Omental fat pad (tissue), 4 donors: ENCODE measurements around the gene STAT1. TPM values are rescaled to one million over a fixed set of nuclear protein-coding genes. Genes with fewer than 3 reads are reported as not detected.

Source experiments
- ATAC-seq: fragments of 150-250 bp; one replicate; pipeline ENCODE4 v1.9.1; 2016; ENCODE audit warnings: mild to moderate bottlenecking, moderate library complexity; ENCODE audit not compliant: low FRiP score
- DNase-seq: peaks from one replicate; pipeline ENCODE4 v3.0.0-alpha.2; 2019; ENCODE audit warnings: low spot score
- CTCF ChIP-seq, 3 donors: fragments of 450-650 bp; IDR thresholded peaks; one replicate each; pipeline ENCODE4 v1.5.1; 2016 to 2017; ENCODE audit warnings: antibody characterized with exemption in 3 of 3, mild to moderate bottlenecking in 3 of 3, moderate library complexity in 2 of 3
- total RNA-seq, 4 donors: library from RNA; depleted of rRNA; stranded (reverse); fragments of >200 nt; gene quantifications; one replicate each; pipeline ENCODE4 v1.1.0, GENCODE V29; 2016

STAT1 gene
- total RNA-seq, 4 donors from 2014 or later = 63.5 to 161 (median 95.1) TPM

GRCh38 chr2:190938771-190939335, 75.1 kb downstream of the STAT1 start:
- ATAC-seq (no peak), DNase-seq (no peak)

GRCh38 chr2:190935054-190935453, 78.9 kb downstream of the STAT1 start:
- DNase-seq = no peak
- no peak for TF ChIP-seq CTCF (IDR thresholded peaks at IDR 0.05)
- no peak for ATAC-seq

More at GRCh38 chr2:190938771-190939335, 75.1 kb downstream of the STAT1 start:
- TF ChIP-seq CTCF (IDR thresholded peaks at IDR 0.05) = no peak

DNA sequence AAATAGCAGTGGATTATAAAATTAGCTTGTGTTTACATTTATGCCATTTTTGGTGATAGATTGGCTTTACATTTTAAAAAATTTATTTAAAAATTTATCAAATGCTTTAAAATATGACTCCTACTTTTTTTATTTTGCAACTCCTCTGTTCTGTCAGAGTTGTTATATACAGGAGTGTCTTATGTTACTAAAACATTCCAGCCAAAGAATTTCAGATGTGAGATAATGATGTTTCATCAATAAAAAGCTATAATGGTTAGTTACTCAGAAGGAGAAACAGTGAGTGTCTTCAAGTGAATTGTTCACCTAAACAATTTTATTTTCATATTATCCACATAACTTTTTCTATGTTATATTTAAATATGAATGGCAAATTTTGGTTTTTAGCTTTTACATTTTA, 80.6 kb downstream of the STAT1 start:
- TF ChIP-seq CTCF (IDR thresholded peaks at IDR 0.05) = no peak

DNA sequence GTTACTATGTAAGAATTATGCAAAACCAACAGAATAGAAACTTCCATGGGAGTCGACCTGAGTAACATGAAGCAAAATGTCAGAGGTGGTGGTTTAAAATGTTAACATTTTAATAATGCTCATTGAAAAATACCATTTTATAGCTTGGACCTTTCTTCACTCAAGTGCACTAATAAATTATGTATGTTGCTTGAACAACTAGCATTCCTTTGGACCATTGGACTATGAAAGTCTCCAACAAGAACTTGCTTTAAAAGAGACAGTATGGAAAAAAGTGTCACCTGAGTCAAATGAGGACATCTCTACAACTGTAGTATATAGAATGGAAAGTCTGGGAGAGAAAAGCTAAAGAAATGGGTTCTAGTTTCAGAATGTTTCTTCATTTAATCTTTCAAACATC, 81.5 kb downstream of the STAT1 start:
- ATAC-seq = no peak
- TF ChIP-seq CTCF (IDR thresholded peaks at IDR 0.05) = no peak
- no peak for DNase-seq

More for the DNA sequence above, 80.6 kb downstream of the STAT1 start:
- ATAC-seq (no peak), DNase-seq (no peak)

DNA sequence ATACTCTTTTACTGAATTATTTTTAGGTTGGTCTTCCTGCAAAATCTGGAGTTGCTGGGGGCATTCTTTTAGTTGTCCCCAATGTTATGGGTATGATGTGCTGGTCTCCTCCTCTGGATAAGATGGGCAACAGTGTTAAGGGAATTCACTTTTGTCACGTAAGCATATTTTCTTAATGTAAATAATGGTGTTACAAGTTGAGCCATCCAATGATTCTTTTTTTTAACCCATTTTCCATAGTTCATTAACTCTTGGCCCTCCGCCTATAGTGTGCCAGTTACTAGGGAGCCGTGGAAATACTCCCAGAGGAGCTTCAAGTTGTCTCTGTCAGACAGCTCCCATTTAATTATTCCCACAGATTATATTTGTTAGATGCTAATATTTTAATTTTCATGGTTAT, 83.6 kb downstream of the STAT1 start:
- no peak for TF ChIP-seq CTCF (IDR thresholded peaks at IDR 0.05)
- no peak for ATAC-seq

GRCh38 chr2:190929919-190930318, 84.1 kb downstream of the STAT1 start:
- TF ChIP-seq CTCF (IDR thresholded peaks at IDR 0.05) = no peak
- no peak for DNase-seq
- ATAC-seq = no peak

More for the DNA sequence above, 83.6 kb downstream of the STAT1 start:
- no peak for DNase-seq

- no peak for TF ChIP-seq CTCF (IDR thresholded peaks at IDR 0.05)
- DNase-seq = no peak
- ATAC-seq = no peak
Measured at GRCh38 chr2:190927301-190927700, 86.7 kb downstream of the STAT1 start.
